GM23338 (cell line): ENCODE results near the gene ABHD17A. TPM values are rescaled to one million over a fixed set of nuclear protein-coding genes. Genes with fewer than 3 reads are reported as not detected.
A peak's percentile ranks its signal among the peaks of the same experiment; 100 is the strongest.

Experiments
- ATAC-seq: fragments of 200-7000 bp; cut with Tn5 transposase; 3 replicates; pipeline ENCODE4 v1.9.1; 2020
- DNase-seq: peaks from one replicate; pipeline ENCODE4 v3.0.0-alpha.2; 2015; ENCODE audit warnings: low spot score
- H2AFZ ChIP-seq: fragments of 200-600 bp; sonication (generic); 2 replicates; pipeline ENCODE4 v1.8.0; 2016; ENCODE audit warnings: antibody characterized with exemption, mild to moderate bottlenecking, moderate library complexity
- H3F3A ChIP-seq: fragments of 200-600 bp; sonication (generic); replicated peaks from 2 replicates; pipeline ENCODE4 v1.8.0; 2017; ENCODE audit warnings: antibody characterized with exemption, mixed run types, low read depth
- H3K27ac ChIP-seq: fragments of 200-600 bp; sonication (generic); 2 replicates; pipeline ENCODE4 v1.6.1; 2016; ENCODE audit warnings: low read depth
- H3K27me3 ChIP-seq: fragments of 200-600 bp; sonication (generic); 2 replicates; pipeline ENCODE4 v1.8.0; 2016; ENCODE audit warnings: mild to moderate bottlenecking, mixed run types, moderate library complexity; ENCODE audit not compliant: insufficient read depth
- H3K36me3 ChIP-seq: fragments of 200-600 bp; sonication (generic); 2 replicates; pipeline ENCODE4 v1.8.0; 2016; ENCODE audit warnings: mild to moderate bottlenecking; ENCODE audit not compliant: insufficient read depth
- H3K4me1 ChIP-seq: fragments of 200-600 bp; sonication (generic); 2 replicates; pipeline ENCODE4 v1.8.0; 2016; ENCODE audit warnings: mild to moderate bottlenecking, moderate library complexity; ENCODE audit not compliant: insufficient read depth
- H3K4me2 ChIP-seq: fragments of 200-600 bp; sonication (generic); 2 replicates; pipeline ENCODE4 v1.7.1; 2017; ENCODE audit warnings: mixed run types
- H3K4me3 ChIP-seq: fragments of 200-600 bp; sonication (generic); 2 replicates; pipeline ENCODE4 v1.6.1; 2016; ENCODE audit warnings: mixed run types
- H3K79me2 ChIP-seq: fragments of 200-600 bp; sonication (generic); replicated peaks from 2 replicates; pipeline ENCODE4 v1.8.0; 2017; ENCODE audit warnings: mild to moderate bottlenecking; ENCODE audit not compliant: insufficient read depth
- H3K9me2 ChIP-seq: fragments of 200-600 bp; sonication (generic); 2 replicates; pipeline ENCODE4 v1.8.0; 2017; ENCODE audit not compliant: insufficient read depth
- H4K20me1 ChIP-seq: fragments of 200-600 bp; sonication (generic); replicated peaks from 2 replicates; pipeline ENCODE4 v1.8.0; 2017; ENCODE audit warnings: mild to moderate bottlenecking; ENCODE audit not compliant: insufficient read depth
- H3K27ac Mint-ChIP-seq: 2 replicates; pipeline ENCODE4 v1.8.0; 2020; ENCODE audit warnings: inconsistent platforms, mild to moderate bottlenecking, moderate library complexity, mixed read lengths
- H3K27me3 Mint-ChIP-seq: 3 replicates; pipeline ENCODE4 v1.8.0; 2022; ENCODE audit warnings: low read depth, mild to moderate bottlenecking, moderate library complexity, mixed read lengths, inconsistent platforms; ENCODE audit not compliant: insufficient read depth, poor library complexity
- H3K36me3 Mint-ChIP-seq: 3 replicates; pipeline ENCODE4 v1.8.0; 2021; ENCODE audit warnings: low read depth, mild to moderate bottlenecking, inconsistent platforms, moderate library complexity, mixed read lengths
- H3K4me1 Mint-ChIP-seq: 3 replicates; pipeline ENCODE4 v1.8.0; 2020; ENCODE audit warnings: mild to moderate bottlenecking, inconsistent platforms, mixed read lengths
- H3K4me3 Mint-ChIP-seq: 3 replicates; pipeline ENCODE4 v1.8.0; 2021; ENCODE audit warnings: moderate library complexity, mild to moderate bottlenecking, inconsistent platforms, mixed read lengths
- H3K9me3 Mint-ChIP-seq: 3 replicates; pipeline ENCODE4 v1.8.0; 2020; ENCODE audit warnings: moderate library complexity, mild to moderate bottlenecking, inconsistent platforms, mixed read lengths
- CTCF ChIP-seq, 2 experiments: fragments of 200-600 bp in 1 of 2; sonication (generic) in 1 of 2; conservative IDR thresholded peaks; 2 replicates each; pipeline versions ENCODE4 v1.5.1 to v1.6.1; 2016 to 2017; ENCODE audit warnings: antibody characterized with exemption in 2 of 2, low read depth in 2 of 2, mild to moderate bottlenecking in 2 of 2, moderate library complexity in 1 of 2
- ETS1 ChIP-seq: IDR thresholded peaks from 2 replicates; pipeline ENCODE4 v1.6.1; 2016; ENCODE audit warnings: antibody characterized with exemption
- EZH2 ChIP-seq: fragments of 200-600 bp; sonication (generic); IDR thresholded peaks from one replicate; pipeline ENCODE4 v1.8.0; 2017; ENCODE audit warnings: antibody characterized with exemption, mild to moderate bottlenecking, low read depth; ENCODE audit not compliant: unreplicated experiment
- JUNB ChIP-seq: IDR thresholded peaks from one replicate; pipeline ENCODE4 v1.6.1; 2016; ENCODE audit warnings: antibody characterized with exemption; ENCODE audit not compliant: unreplicated experiment
- NANOG ChIP-seq: IDR thresholded peaks from 2 replicates; pipeline ENCODE4 v1.6.1; 2016; ENCODE audit warnings: antibody characterized with exemption, borderline replicate concordance
- POLR2AphosphoS5 ChIP-seq: IDR thresholded peaks from 2 replicates; pipeline ENCODE4 v1.6.1; 2016; ENCODE audit warnings: antibody characterized with exemption, low read depth
- ZNF114 ChIP-seq: fragments of 250-450 bp; sonication (Bioruptor Pico); IDR thresholded peaks from 2 replicates; pipeline ENCODE4 v1.5.0; 2020; ENCODE audit warnings: mild to moderate bottlenecking, moderate library complexity
- polyA plus RNA-seq: library from polyadenylated mRNA; unstranded; fragments of >200 nt; fragmentation: Nextera tagmentation; extraction: Ambion mirVana; gene quantifications from 2 replicates; pipeline ENCODE4 v1.2.1, GENCODE V29; 2016
- total RNA-seq: library from RNA; depleted of rRNA; stranded (reverse); fragments of >200 nt; shearing (Covaris generic); gene quantifications from 2 replicates; pipeline ENCODE4 v1.2.3, GENCODE V29; 2014
- TF ChIP-seq, protein P1 (sequence below): fragments of 250-450 bp; sonication (Bioruptor Pico); IDR thresholded peaks from 2 replicates; pipeline ENCODE4 v1.5.0; 2020; ENCODE audit warnings: mild to moderate bottlenecking, moderate library complexity
- TF ChIP-seq, protein P2 (sequence below): IDR thresholded peaks from one replicate; pipeline ENCODE4 v1.6.1; 2018; ENCODE audit warnings: antibody characterized with exemption; ENCODE audit not compliant: unreplicated experiment

Gene ABHD17A
- total and polyA plus RNA-seq, 2 experiments from 2014 or later: 34.2 to 99.9 TPM

DNA sequence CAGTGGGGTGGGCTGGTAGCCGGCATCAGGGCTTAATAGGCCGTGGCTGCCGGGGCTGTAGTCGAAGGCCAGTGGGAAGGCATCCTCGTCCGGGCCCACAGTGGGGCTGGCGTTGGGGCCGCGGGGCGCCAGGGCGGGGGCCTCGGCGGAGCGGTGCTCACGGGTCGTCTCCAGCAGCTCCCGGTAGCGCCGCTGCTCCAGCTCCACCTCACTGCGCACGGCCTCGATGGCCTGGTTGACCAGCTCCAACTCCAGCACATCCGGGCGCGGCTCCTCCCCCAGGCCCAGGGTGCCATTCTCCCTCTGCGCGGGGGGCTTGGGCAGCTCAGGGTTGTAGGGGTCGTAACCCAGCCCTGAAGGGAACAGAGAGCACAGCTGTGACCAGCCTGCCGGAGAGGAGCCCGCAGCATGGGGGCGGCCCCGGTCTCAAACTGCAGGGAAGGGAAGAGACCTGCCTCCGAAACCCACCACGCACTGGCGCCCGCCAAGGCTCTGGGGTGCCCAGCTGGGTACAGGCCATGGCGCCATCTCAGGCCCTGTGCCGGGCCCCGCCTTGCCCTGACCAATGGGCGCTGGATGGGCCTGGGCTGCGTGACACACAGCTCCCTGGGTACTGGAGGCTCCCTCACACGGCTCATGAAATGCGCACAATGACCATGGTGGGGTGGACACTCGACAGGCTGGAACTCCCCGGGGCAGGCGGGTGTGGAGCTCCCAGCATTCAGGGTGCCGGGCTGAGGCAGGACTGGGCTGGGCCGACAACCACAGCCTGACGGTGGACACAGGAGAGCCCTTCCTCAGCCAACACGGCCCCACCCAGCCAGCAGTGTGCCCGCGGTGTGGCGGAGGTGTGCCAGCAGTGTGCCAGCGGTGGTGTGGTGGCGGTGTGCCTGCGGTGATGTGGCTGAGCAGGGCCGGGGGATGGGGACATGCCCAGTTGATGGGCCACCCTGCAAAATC, 56.7 kb downstream of the ABHD17A start (continued):
- TF ChIP-seq, protein P1, sequence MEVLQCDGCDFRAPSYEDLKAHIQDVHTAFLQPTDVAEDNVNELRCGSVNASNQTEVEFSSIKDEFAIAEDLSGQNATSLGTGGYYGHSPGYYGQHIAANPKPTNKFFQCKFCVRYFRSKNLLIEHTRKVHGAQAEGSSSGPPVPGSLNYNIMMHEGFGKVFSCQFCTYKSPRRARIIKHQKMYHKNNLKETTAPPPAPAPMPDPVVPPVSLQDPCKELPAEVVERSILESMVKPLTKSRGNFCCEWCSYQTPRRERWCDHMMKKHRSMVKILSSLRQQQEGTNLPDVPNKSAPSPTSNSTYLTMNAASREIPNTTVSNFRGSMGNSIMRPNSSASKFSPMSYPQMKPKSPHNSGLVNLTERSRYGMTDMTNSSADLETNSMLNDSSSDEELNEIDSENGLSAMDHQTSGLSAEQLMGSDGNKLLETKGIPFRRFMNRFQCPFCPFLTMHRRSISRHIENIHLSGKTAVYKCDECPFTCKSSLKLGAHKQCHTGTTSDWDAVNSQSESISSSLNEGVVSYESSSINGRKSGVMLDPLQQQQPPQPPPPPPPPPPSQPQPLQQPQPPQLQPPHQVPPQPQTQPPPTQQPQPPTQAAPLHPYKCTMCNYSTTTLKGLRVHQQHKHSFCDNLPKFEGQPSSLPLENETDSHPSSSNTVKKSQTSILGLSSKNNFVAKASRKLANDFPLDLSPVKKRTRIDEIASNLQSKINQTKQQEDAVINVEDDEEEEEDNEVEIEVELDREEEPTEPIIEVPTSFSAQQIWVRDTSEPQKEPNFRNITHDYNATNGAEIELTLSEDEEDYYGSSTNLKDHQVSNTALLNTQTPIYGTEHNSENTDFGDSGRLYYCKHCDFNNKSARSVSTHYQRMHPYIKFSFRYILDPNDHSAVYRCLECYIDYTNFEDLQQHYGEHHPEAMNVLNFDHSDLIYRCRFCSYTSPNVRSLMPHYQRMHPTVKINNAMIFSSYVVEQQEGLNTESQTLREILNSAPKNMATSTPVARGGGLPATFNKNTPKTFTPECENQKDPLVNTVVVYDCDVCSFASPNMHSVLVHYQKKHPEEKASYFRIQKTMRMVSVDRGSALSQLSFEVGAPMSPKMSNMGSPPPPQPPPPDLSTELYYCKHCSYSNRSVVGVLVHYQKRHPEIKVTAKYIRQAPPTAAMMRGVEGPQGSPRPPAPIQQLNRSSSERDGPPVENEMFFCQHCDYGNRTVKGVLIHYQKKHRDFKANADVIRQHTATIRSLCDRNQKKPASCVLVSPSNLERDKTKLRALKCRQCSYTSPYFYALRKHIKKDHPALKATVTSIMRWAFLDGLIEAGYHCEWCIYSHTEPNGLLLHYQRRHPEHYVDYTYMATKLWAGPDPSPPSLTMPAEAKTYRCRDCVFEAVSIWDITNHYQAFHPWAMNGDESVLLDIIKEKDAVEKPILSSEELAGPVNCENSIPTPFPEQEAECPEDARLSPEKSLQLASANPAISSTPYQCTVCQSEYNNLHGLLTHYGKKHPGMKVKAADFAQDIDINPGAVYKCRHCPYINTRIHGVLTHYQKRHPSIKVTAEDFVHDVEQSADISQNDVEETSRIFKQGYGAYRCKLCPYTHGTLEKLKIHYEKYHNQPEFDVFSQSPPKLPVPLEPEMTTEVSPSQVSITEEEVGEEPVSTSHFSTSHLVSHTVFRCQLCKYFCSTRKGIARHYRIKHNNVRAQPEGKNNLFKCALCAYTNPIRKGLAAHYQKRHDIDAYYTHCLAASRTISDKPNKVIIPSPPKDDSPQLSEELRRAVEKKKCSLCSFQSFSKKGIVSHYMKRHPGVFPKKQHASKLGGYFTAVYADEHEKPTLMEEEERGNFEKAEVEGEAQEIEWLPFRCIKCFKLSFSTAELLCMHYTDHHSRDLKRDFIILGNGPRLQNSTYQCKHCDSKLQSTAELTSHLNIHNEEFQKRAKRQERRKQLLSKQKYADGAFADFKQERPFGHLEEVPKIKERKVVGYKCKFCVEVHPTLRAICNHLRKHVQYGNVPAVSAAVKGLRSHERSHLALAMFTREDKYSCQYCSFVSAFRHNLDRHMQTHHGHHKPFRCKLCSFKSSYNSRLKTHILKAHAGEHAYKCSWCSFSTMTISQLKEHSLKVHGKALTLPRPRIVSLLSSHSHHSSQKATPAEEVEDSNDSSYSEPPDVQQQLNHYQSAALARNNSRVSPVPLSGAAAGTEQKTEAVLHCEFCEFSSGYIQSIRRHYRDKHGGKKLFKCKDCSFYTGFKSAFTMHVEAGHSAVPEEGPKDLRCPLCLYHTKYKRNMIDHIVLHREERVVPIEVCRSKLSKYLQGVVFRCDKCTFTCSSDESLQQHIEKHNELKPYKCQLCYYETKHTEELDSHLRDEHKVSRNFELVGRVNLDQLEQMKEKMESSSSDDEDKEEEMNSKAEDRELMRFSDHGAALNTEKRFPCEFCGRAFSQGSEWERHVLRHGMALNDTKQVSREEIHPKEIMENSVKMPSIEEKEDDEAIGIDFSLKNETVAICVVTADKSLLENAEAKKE (CRISPR knock-in tag): no peak

- Histone ChIP-seq H3K79me2 (peaks cover 10% of the 10 kb centered on the region; the same call in 1 of the 2 replicates), H3K36me3 (no peaks in the 10 kb centered on the region), H3K27me3 (no peaks in the 10 kb centered on the region), H3K4me1 (no peaks in the 10 kb centered on the region), H3K4me2 (no peak overlapping the region), H3F3A (0 out of 2 replicates have a peak, but pooled peaks cover 4% of the 10 kb centered on the region), H3K27ac (peak overlapping the region; percentile 45; the same call in 1 of the 2 replicates), H3K9me2 (no peaks in the 10 kb centered on the region), H2AFZ (no peak overlapping the region), H4K20me1 (peaks cover 12% of the 10 kb centered on the region), H3K4me3 (no peak overlapping the region)
- no peak overlapping the region for H3K4me3 Mint-ChIP-seq
- no peaks in the 10 kb centered on the region for H3K9me3 Mint-ChIP-seq
- peaks cover 17% of the 10 kb centered on the region for H3K36me3 Mint-ChIP-seq
- no peak overlapping the region for H3K27ac Mint-ChIP-seq
- ATAC-seq: peak; percentile 2; the same call in 1 of the 3 replicates
- H3K27me3 Mint-ChIP-seq: peaks cover 10% of the 10 kb centered on the region
- peaks cover 6% of the 10 kb centered on the region; the same call in 2 of the 3 replicates for H3K4me1 Mint-ChIP-seq
- DNase-seq: no peak
- TF ChIP-seq, protein P2, sequence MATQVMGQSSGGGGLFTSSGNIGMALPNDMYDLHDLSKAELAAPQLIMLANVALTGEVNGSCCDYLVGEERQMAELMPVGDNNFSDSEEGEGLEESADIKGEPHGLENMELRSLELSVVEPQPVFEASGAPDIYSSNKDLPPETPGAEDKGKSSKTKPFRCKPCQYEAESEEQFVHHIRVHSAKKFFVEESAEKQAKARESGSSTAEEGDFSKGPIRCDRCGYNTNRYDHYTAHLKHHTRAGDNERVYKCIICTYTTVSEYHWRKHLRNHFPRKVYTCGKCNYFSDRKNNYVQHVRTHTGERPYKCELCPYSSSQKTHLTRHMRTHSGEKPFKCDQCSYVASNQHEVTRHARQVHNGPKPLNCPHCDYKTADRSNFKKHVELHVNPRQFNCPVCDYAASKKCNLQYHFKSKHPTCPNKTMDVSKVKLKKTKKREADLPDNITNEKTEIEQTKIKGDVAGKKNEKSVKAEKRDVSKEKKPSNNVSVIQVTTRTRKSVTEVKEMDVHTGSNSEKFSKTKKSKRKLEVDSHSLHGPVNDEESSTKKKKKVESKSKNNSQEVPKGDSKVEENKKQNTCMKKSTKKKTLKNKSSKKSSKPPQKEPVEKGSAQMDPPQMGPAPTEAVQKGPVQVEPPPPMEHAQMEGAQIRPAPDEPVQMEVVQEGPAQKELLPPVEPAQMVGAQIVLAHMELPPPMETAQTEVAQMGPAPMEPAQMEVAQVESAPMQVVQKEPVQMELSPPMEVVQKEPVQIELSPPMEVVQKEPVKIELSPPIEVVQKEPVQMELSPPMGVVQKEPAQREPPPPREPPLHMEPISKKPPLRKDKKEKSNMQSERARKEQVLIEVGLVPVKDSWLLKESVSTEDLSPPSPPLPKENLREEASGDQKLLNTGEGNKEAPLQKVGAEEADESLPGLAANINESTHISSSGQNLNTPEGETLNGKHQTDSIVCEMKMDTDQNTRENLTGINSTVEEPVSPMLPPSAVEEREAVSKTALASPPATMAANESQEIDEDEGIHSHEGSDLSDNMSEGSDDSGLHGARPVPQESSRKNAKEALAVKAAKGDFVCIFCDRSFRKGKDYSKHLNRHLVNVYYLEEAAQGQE: no peak
- no peak for TF ChIP-seq ZNF114
- TF ChIP-seq JUNB: no peak
- no peak for TF ChIP-seq EZH2
- TF ChIP-seq POLR2AphosphoS5: no peak
- no peak for TF ChIP-seq ETS1
- TF ChIP-seq CTCF (conservative IDR thresholded peaks at IDR 0.05; ENCODE audit: low read depth in 2 of 2): no peak
- no peak for TF ChIP-seq NANOG
These were observed 57.6 kb downstream of the ABHD17A start for GRCh38 chr19:1827566-1828278.
